ENCODE results near the gene ASIC2. TPM values are rescaled to one million over a fixed set of nuclear protein-coding genes. Genes with fewer than 3 reads are reported as not detected.

ASIC2 gene
- total RNA-seq, 2 donors from 2014 or later = 3.0 to 3.3 TPM

DNA sequence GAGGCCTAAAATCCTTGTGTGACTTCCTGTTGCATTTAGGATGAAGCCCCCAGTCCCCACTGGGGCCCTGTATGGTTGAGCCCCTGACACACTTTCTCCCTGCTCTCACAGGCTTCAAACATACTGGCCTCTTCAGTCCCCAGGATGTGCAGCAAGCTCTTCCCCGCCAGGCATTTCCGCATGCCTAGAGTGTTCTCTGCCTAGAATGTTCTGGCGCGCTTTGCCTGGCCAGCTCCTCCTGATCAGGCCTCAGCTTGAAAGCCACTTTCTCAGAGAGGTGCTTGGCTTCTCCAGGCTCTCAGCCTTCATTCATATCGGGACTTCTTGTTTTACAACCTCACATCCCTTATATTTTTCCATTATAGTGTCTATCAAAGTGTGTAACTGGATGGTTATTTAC is 177.7 kb downstream of the ASIC2 start:
- Histone ChIP-seq H3K9me3 (ENCODE audit: control insufficient read depth, low read length) (no peaks in the 10 kb centered on the region), H3K27me3 (ENCODE audit: control insufficient read depth, insufficient read depth, low read length, poor library complexity, severe bottlenecking) (peaks cover 22% of the 10 kb centered on the region), H3K4me1 (ENCODE audit: control insufficient read depth, insufficient read depth, low read length) (no peaks in the 10 kb centered on the region), H3K9ac (ENCODE audit: extremely low read depth, low read length, poor library complexity, severe bottlenecking) (no peak overlapping the region), H3K27ac (ENCODE audit: low read depth, low read length) (no peak overlapping the region), H3K36me3 (ENCODE audit: control insufficient read depth, insufficient read depth, low read length) (no peaks in the 10 kb centered on the region), H3K4me3 (ENCODE audit: low read length) (no peak overlapping the region)
- Mint-ChIP-seq H3K36me3 (ENCODE audit: low read depth) (no peaks in the 10 kb centered on the region), H3K4me3 (no peak overlapping the region), H3K27me3 (ENCODE audit: insufficient read depth) (peaks cover 66% of the 10 kb centered on the region), H3K4me1 (no peaks in the 10 kb centered on the region), H3K9me3 (no peaks in the 10 kb centered on the region), H3K27ac (no peak overlapping the region)
- WGBS, 2 experiments (ENCODE audit: insufficient coverage in 1 of 2, insufficient read length in 1 of 2) = 89 to 92% methylated on average over 4 to 5 of the region's 5 CpGs
- DNase-seq = no peak
- no peak for TF ChIP-seq CTCF (conservative IDR thresholded peaks at IDR 0.05)

GRCh38 chr17:33113991-33114370 is 179.1 kb downstream of the ASIC2 start:
- H3K9me3 Mint-ChIP-seq = no peaks in the 10 kb centered on the region
- peaks cover 12% of the 10 kb centered on the region for H3K27me3 ChIP-seq (ENCODE audit: control insufficient read depth, insufficient read depth, low read length, poor library complexity, severe bottlenecking)
- H3K27ac ChIP-seq (ENCODE audit: low read depth, low read length) = no peak overlapping the region
- WGBS, 2 experiments (ENCODE audit: insufficient coverage in 1 of 2, insufficient read length in 1 of 2) = 94 to 96% methylated on average over 3 of the region's 3 CpGs
- no peak overlapping the region for H3K4me3 Mint-ChIP-seq
- H3K36me3 Mint-ChIP-seq (ENCODE audit: low read depth) = no peaks in the 10 kb centered on the region
- no peaks in the 10 kb centered on the region for H3K36me3 ChIP-seq (ENCODE audit: control insufficient read depth, insufficient read depth, low read length)
- no peak overlapping the region for H3K27ac Mint-ChIP-seq
- no peak overlapping the region for H3K4me3 ChIP-seq (ENCODE audit: low read length)
- no peak for DNase-seq
- TF ChIP-seq CTCF (conservative IDR thresholded peaks at IDR 0.05) = no peak
- no peaks in the 10 kb centered on the region for H3K4me1 ChIP-seq (ENCODE audit: control insufficient read depth, insufficient read depth, low read length)
- peaks cover 61% of the 10 kb centered on the region for H3K27me3 Mint-ChIP-seq (ENCODE audit: insufficient read depth)
- H3K4me1 Mint-ChIP-seq = no peaks in the 10 kb centered on the region
- no peaks in the 10 kb centered on the region for H3K9me3 ChIP-seq (ENCODE audit: control insufficient read depth, low read length)
- H3K9ac ChIP-seq (ENCODE audit: extremely low read depth, low read length, poor library complexity, severe bottlenecking) = no peak overlapping the region

DNA sequence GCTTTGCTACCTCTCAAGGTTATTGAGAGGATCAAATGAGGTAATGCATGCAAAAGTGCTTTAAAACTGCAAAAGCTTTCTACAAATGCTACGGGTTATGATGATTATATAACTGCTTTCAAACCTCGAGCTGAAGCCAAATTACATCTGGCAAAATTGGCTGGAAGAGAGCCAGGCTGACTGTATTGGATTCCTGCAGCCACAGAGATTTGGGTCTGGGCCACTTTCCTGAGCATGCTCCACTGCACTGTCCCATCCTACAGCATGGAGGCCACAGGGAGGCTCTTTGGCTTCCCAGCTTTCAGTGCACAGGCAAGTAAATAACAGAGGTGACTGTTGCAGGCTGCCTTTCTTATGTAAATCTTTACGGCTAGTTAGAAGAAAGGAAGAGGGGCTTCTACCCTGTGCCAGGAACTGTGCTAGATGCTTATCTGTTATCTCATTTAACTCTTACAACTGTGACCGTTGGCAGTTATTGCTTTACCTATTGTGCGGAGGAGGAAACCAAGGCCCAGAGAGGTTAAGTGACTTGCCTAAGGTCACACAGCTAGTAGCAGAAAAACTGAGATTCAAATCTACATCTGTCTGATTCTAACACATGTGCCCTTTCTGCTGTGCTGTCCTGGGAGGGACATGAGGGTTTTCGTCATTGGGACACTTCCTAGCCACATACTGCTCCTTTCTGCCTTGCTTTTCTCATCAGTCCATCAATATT is 179.7 kb downstream of the ASIC2 start:
- H3K4me3 Mint-ChIP-seq = no peak overlapping the region
- no peak overlapping the region for H3K27ac Mint-ChIP-seq
- H3K36me3 ChIP-seq (ENCODE audit: control insufficient read depth, insufficient read depth, low read length) = no peaks in the 10 kb centered on the region
- H3K9me3 Mint-ChIP-seq = no peaks in the 10 kb centered on the region
- H3K4me1 Mint-ChIP-seq = no peaks in the 10 kb centered on the region
- no peak for DNase-seq
- H3K9ac ChIP-seq (ENCODE audit: extremely low read depth, low read length, poor library complexity, severe bottlenecking) = no peak overlapping the region
- H3K36me3 Mint-ChIP-seq (ENCODE audit: low read depth) = no peaks in the 10 kb centered on the region
- no peaks in the 10 kb centered on the region for H3K9me3 ChIP-seq (ENCODE audit: control insufficient read depth, low read length)
- peaks cover 9% of the 10 kb centered on the region for H3K27me3 ChIP-seq (ENCODE audit: control insufficient read depth, insufficient read depth, low read length, poor library complexity, severe bottlenecking)
- peaks cover 56% of the 10 kb centered on the region for H3K27me3 Mint-ChIP-seq (ENCODE audit: insufficient read depth)
- H3K4me3 ChIP-seq (ENCODE audit: low read length) = no peak overlapping the region
- no peak for TF ChIP-seq CTCF (conservative IDR thresholded peaks at IDR 0.05)
- WGBS, 2 experiments (ENCODE audit: insufficient coverage in 1 of 2, insufficient read length in 1 of 2) = 93 to 100% methylated on average over 3 to 6 of the region's 6 CpGs
- no peak overlapping the region for H3K27ac ChIP-seq (ENCODE audit: low read depth, low read length)
- no peaks in the 10 kb centered on the region for H3K4me1 ChIP-seq (ENCODE audit: control insufficient read depth, insufficient read depth, low read length)

Measured in endodermal cell (in vitro differentiated cells).